Panc1 (cell line): ENCODE measurements around the gene TBC1D23. TPM values are rescaled to one million over a fixed set of nuclear protein-coding genes. Genes with fewer than 3 reads are reported as not detected.

Source experiments
- ATAC-seq: fragments of 200-7000 bp; cut with Tn5 transposase; 2 replicates; pipeline ENCODE4 v1.9.1; 2020; ENCODE audit warnings: mild to moderate bottlenecking, moderate library complexity
- BruUV-seq: library from RNA; stranded (reverse); fragments of 400-500 nt; replicated peaks from 2 replicates; lab custom pipeline; 2021; lab: Mats Ljungman, UMichigan
- CTCF ChIA-PET: fragments of 300-600 bp; sonication (Branson Sonifier 250); formaldehyde crosslinking; loops from one replicate; lab custom pipeline; 2022; ENCODE audit warnings: antibody characterized with exemption; lab: Charles Lee
- POLR2A ChIA-PET: fragments of 300-600 bp; sonication (Branson Sonifier 250); formaldehyde crosslinking; loops from one replicate; lab custom pipeline; 2022; ENCODE audit warnings: antibody characterized with exemption; lab: Charles Lee
- DNase-seq: peaks from one replicate; pipeline ENCODE4 v3.0.0-alpha.2; 2010; ENCODE audit warnings: low read depth, low spot score
- H3K27ac ChIP-seq: 2 replicates; pipeline ENCODE4 v1.5.1; 2011; ENCODE audit warnings: mild to moderate bottlenecking, low read length, inconsistent platforms
- H3K27me3 ChIP-seq: fragments of 200-500 bp; sonication (Bioruptor generic); 2 replicates; pipeline ENCODE4 v1.6.0; 2014; ENCODE audit warnings: low read length, inconsistent platforms; ENCODE audit not compliant: control insufficient read depth, insufficient read depth
- H3K36me3 ChIP-seq: fragments of 200-500 bp; sonication (Bioruptor generic); 2 replicates; pipeline ENCODE4 v1.5.1; 2014; ENCODE audit warnings: inconsistent platforms, mild to moderate bottlenecking, low read length, moderate library complexity; ENCODE audit not compliant: control insufficient read depth, insufficient read depth
- H3K4me1 ChIP-seq: 2 replicates; pipeline ENCODE4 v1.5.1; 2011; ENCODE audit warnings: inconsistent platforms, mild to moderate bottlenecking, low read length, moderate library complexity; ENCODE audit not compliant: control insufficient read depth, insufficient read depth
- H3K4me3 ChIP-seq, 2 experiments: 2 replicates each; pipeline ENCODE4 v1.5.1; 2011 to 2012; ENCODE audit warnings: low read depth in 2 of 2, low read length in 2 of 2, mild to moderate bottlenecking in 2 of 2, inconsistent platforms in 1 of 2, moderate library complexity in 1 of 2
- H3K9me3 ChIP-seq: fragments of 200-500 bp; sonication (Bioruptor generic); 2 replicates; pipeline ENCODE4 v1.5.1; 2014; ENCODE audit warnings: low read depth, mild to moderate bottlenecking, inconsistent platforms, low read length, moderate library complexity; ENCODE audit not compliant: control insufficient read depth, insufficient read depth
- POLR2AphosphoS5 ChIP-seq: IDR thresholded peaks from 2 replicates; pipeline ENCODE4 v1.6.1; 2012; ENCODE audit warnings: mild to moderate bottlenecking, low read depth, low read length, moderate library complexity
- SIN3A ChIP-seq: IDR thresholded peaks from 2 replicates; pipeline ENCODE4 v1.6.1; 2012; ENCODE audit warnings: low read depth, mild to moderate bottlenecking, low read length, moderate library complexity, borderline replicate concordance; ENCODE audit not compliant: insufficient read depth
- TCF7L2 ChIP-seq: IDR thresholded peaks from 2 replicates; pipeline ENCODE4 v1.6.1; 2011; ENCODE audit warnings: mild to moderate bottlenecking, low read depth, low read length, inconsistent platforms
- in situ Hi-C: cut with HindIII; loops from 2 replicates; pipeline ENCODE4 v1.10.0; 2016; ENCODE audit warnings: low sequenced_read_pairs, low pct_unique_long_range_greater_than_20kb
- intact Hi-C: fragments of 100-400 bp; cut with micrococcal nuclease; formaldehyde crosslinking; loops from one replicate; pipeline ENCODE4 v1.10.0; 2022; ENCODE audit not compliant: unreplicated experiment
- total RNA-seq: library from RNA; stranded (reverse); gene quantifications from one replicate; pipeline ENCODE4 v1.2.1, GENCODE V29; 2021; ENCODE audit not compliant: unreplicated experiment
- TF ChIP-seq, protein P1 (sequence below): fragments of 450-650 bp; IDR thresholded peaks from 2 replicates; pipeline ENCODE4 v1.5.1; 2017; ENCODE audit warnings: mild to moderate bottlenecking
- TF ChIP-seq, protein P2 (sequence below), 2 experiments: IDR thresholded peaks; 2 replicates each; pipeline ENCODE4 v1.6.1; 2011 to 2012; ENCODE audit warnings: low read depth in 2 of 2, control low read depth in 1 of 2, low read length in 1 of 2, mild to moderate bottlenecking in 1 of 2, moderate library complexity in 1 of 2; ENCODE audit not compliant: insufficient read depth in 1 of 2

Gene TBC1D23
- total RNA-seq, 1 experiment from 2014 or later, result 39.4 TPM

DNA sequence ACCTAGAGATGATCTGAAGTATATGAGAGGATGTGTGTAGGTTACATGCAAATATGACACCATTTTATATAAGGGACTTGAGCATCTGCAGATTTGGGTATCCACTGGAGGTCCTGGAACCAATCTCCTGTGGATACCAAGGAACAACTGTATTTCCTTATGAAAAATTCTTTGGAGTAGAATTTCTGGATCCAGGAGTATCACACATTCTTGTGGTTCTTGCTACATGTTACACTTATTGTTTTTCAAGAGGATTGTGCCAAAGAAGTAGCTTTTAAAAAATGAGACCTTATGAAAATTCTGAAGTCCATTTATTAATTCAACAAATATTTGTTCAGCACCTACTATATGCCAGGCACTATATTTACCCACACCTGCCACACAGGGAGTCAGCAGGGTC is 15.7 kb upstream of the TBC1D23 start:
- ChIA-PET CTCF (interaction anchor here (0.6 kb wide), 1 partner anchor 9 kb away, joined by 6 read pairs; no protein-coding TSS in a partner anchor), POLR2A (no interaction called here)
- Histone ChIP-seq H3K27me3 (no peaks in the 10 kb centered on the region), H3K4me3 (no peak overlapping the region), H3K9me3 (no peaks in the 10 kb centered on the region), H3K36me3 (no peaks in the 10 kb centered on the region), H3K4me1 (no peaks in the 10 kb centered on the region), H3K27ac (no peak overlapping the region)
- BruUV-seq, result no TSS peak
- DNase-seq (no peak), ATAC-seq (no peak)
- in situ Hi-C loops (no loop called here), intact Hi-C loops (no loop called here)
- TF ChIP-seq, protein P1, sequence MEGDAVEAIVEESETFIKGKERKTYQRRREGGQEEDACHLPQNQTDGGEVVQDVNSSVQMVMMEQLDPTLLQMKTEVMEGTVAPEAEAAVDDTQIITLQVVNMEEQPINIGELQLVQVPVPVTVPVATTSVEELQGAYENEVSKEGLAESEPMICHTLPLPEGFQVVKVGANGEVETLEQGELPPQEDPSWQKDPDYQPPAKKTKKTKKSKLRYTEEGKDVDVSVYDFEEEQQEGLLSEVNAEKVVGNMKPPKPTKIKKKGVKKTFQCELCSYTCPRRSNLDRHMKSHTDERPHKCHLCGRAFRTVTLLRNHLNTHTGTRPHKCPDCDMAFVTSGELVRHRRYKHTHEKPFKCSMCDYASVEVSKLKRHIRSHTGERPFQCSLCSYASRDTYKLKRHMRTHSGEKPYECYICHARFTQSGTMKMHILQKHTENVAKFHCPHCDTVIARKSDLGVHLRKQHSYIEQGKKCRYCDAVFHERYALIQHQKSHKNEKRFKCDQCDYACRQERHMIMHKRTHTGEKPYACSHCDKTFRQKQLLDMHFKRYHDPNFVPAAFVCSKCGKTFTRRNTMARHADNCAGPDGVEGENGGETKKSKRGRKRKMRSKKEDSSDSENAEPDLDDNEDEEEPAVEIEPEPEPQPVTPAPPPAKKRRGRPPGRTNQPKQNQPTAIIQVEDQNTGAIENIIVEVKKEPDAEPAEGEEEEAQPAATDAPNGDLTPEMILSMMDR, result no peak
- TF ChIP-seq, protein P2, sequence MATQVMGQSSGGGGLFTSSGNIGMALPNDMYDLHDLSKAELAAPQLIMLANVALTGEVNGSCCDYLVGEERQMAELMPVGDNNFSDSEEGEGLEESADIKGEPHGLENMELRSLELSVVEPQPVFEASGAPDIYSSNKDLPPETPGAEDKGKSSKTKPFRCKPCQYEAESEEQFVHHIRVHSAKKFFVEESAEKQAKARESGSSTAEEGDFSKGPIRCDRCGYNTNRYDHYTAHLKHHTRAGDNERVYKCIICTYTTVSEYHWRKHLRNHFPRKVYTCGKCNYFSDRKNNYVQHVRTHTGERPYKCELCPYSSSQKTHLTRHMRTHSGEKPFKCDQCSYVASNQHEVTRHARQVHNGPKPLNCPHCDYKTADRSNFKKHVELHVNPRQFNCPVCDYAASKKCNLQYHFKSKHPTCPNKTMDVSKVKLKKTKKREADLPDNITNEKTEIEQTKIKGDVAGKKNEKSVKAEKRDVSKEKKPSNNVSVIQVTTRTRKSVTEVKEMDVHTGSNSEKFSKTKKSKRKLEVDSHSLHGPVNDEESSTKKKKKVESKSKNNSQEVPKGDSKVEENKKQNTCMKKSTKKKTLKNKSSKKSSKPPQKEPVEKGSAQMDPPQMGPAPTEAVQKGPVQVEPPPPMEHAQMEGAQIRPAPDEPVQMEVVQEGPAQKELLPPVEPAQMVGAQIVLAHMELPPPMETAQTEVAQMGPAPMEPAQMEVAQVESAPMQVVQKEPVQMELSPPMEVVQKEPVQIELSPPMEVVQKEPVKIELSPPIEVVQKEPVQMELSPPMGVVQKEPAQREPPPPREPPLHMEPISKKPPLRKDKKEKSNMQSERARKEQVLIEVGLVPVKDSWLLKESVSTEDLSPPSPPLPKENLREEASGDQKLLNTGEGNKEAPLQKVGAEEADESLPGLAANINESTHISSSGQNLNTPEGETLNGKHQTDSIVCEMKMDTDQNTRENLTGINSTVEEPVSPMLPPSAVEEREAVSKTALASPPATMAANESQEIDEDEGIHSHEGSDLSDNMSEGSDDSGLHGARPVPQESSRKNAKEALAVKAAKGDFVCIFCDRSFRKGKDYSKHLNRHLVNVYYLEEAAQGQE (IDR thresholded peaks at IDR 0.05; ENCODE audit: insufficient read depth in 1 of 2, low read depth in 2 of 2, low read length in 1 of 2), result no peak
- no peak for TF ChIP-seq TCF7L2
- no peak for TF ChIP-seq SIN3A
- no peak for TF ChIP-seq POLR2AphosphoS5

DNA sequence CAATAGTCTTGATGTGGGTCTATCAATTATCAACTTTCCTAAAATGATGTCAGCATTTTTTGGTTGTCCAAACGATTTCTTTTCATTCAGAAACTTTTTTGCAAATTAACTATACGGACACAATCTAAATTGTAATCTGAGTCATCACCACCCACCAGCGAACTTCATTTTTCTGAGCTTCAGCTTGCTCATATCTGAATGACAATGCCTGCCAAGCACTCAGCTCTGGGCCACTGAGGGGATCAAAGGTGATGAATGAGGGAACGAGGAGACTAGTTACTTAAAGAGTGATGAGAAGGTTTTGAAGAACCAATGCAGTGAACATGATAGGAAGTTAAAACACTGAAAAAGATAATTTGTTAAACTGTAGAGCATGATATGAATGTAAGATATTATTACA is 14.9 kb upstream of the TBC1D23 start:
- no TSS peak for BruUV-seq
- Histone ChIP-seq H3K27me3 (no peaks in the 10 kb centered on the region), H3K4me3 (no peak overlapping the region), H3K9me3 (no peaks in the 10 kb centered on the region), H3K36me3 (no peaks in the 10 kb centered on the region), H3K4me1 (no peaks in the 10 kb centered on the region), H3K27ac (no peak overlapping the region)
- in situ Hi-C loops, result no loop called here
- ATAC-seq, result no peak
- ChIA-PET POLR2A (no interaction called here), CTCF (no interaction called here)
- intact Hi-C loops, result no loop called here
- TF ChIP-seq, protein P1, result no peak
- TF ChIP-seq POLR2AphosphoS5 (no peak), TCF7L2 (no peak)
- DNase-seq, result no peak
